Upper lobe of left lung (tissue), 6 donors: ENCODE data around the gene ADI1. TPM values are rescaled to one million over a fixed set of nuclear protein-coding genes. Genes with fewer than 3 reads are reported as not detected.

Experiments used
- ATAC-seq, 2 donors: fragments of 200-7000 bp; cut with Tn5 transposase; one replicate each; pipeline ENCODE4 v1.9.1; 2022; ENCODE audit warnings: mild to moderate bottlenecking in 2 of 2, moderate library complexity in 2 of 2; ENCODE audit not compliant: low FRiP score in 2 of 2
- DNase-seq, 2 donors: peaks; one replicate each; pipeline ENCODE4 v3.0.0-alpha.2; 2019 to 2020
- H3K27ac ChIP-seq, 4 donors: fragments of 200-600 bp; sonication (generic); one replicate each; pipeline ENCODE4 v1.5.1; 2016 to 2019
- H3K27me3 ChIP-seq, 4 donors: fragments of 200-600 bp; sonication (generic); one replicate each; pipeline ENCODE4 v1.5.1; 2017 to 2019
- H3K36me3 ChIP-seq, 4 donors: fragments of 200-600 bp; sonication (generic); one replicate each; pipeline ENCODE4 v1.5.1; 2016 to 2019
- H3K4me1 ChIP-seq, 4 donors: fragments of 200-600 bp; sonication (generic); one replicate each; pipeline ENCODE4 v1.5.1; 2018 to 2019
- H3K4me3 ChIP-seq, 4 donors: fragments of 200-600 bp; sonication (generic); one replicate each; pipeline ENCODE4 v1.5.1; 2017 to 2019; ENCODE audit warnings: mild to moderate bottlenecking in 2 of 4, moderate library complexity in 1 of 4
- H3K9me3 ChIP-seq, 4 donors: fragments of 200-600 bp; sonication (generic); one replicate each; pipeline ENCODE4 v1.5.1; 2018 to 2019
- EP300 ChIP-seq, 4 donors: sonication (generic); formaldehyde crosslinking; IDR thresholded peaks; one replicate each; pipeline ENCODE4 v1.5.1; 2017; ENCODE audit warnings: antibody characterized with exemption in 4 of 4, control low read depth in 2 of 4
- POLR2A ChIP-seq, 4 donors: fragments of 450-650 bp; IDR thresholded peaks; one replicate each; pipeline ENCODE4 v1.5.1; 2016 to 2017; ENCODE audit warnings: antibody characterized with exemption in 4 of 4, mild to moderate bottlenecking in 2 of 4
- POLR2AphosphoS5 ChIP-seq, 2 donors: sonication (generic); formaldehyde crosslinking; IDR thresholded peaks; one replicate each; pipeline ENCODE4 v1.5.1; 2017; ENCODE audit warnings: antibody characterized with exemption in 2 of 2
- WGBS, 2 donors: methylation state at CpG; one replicate each; pipeline ENCODE4 v1.1.5; 2017 to 2018; 5-methylcytosine and 5-hydroxymethylcytosine counted together
- total RNA-seq, 6 donors: library from RNA; depleted of rRNA in 4 of 6; stranded (reverse); fragments of >200 nt in 4 of 6; gene quantifications; one replicate each; pipeline versions ENCODE4 v1.1.0 to v1.2.1, GENCODE V29; 2016 to 2021
- TF ChIP-seq, protein P1 (sequence below), 6 experiments: fragments of 450-650 bp in 4 of 6; fragments of 200-600 bp in 2 of 6; sonication (generic) in 2 of 6; IDR thresholded peaks; one replicate each; pipeline ENCODE4 v1.5.1; 2016 to 2019; ENCODE audit warnings: antibody characterized with exemption in 6 of 6
- donor health status: DM: no; HTN: no; CAD: no; lungs with moderate emphysema.
- donor health status: DM: no; HTN: yes; CAD: no; lungs with severe emphysema.

The ADI1 gene
- total RNA-seq, 6 donors from 2014 or later = 40.9 to 87.3 (median 77.3) TPM

DNA sequence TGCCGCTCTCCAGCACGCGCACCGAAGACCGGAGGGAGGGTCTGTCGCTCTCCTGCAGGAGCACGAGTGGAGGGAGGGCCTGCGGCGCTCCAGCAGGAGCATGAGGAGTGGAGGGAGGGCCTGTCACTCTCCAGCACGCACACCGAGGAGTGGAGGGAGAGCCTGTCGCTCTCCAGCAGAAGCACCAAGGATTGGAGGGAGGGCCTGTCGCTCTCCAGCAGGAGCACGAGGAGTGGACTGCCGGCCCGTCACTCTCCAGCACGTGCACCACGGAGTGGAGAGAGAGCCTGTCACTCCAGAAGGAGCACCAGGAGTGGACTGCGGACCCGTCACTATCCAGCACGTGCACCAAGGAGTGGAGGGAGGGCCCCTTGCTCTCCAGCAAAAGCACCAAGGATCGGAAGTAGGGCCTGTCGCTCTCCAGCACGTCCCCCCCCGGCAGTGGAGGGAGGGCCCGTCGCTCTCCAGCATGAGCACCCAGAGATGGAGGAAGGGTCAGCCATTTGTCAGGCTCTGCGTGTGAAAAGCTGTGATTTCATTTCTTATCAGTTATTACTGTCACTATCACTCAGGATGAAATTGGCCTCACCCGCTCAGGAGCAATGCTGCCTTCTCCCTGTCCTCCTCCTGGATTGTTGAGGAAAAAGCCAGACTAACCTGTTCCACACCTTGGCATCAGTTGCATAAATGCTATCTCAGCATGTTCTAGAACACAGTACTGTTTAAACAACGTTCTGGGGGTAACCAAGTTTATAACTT, 35.9 kb downstream of the ADI1 start:
- DNase-seq (peak; percentile 68 to 90), ATAC-seq (peak; percentile 89 to 94)
- H3K4me1 ChIP-seq = no peaks in the 10 kb centered on the region
- peak in 1 of 4 donors; percentile 23 for TF ChIP-seq POLR2A (IDR thresholded peaks at IDR 0.05)
- TF ChIP-seq POLR2AphosphoS5 (IDR thresholded peaks at IDR 0.05) = peak in 1 of 2 donors; percentile 56
- TF ChIP-seq EP300 (IDR thresholded peaks at IDR 0.05) = no peak
- H3K4me3 ChIP-seq = peak overlapping the region in 2 of 4 donors; percentile 19 to 27
- WGBS, 2 donors = 65 to 66% methylated on average over 18 to 27 of the region's 30 CpGs
- H3K9me3 ChIP-seq = no peaks in the 10 kb centered on the region
- H3K27ac ChIP-seq = no peak overlapping the region
- H3K36me3 ChIP-seq = peaks cover 12 to 51% (median 18%) of the 10 kb centered on the region in 4 donors
- H3K27me3 ChIP-seq = no peaks in the 10 kb centered on the region

DNA sequence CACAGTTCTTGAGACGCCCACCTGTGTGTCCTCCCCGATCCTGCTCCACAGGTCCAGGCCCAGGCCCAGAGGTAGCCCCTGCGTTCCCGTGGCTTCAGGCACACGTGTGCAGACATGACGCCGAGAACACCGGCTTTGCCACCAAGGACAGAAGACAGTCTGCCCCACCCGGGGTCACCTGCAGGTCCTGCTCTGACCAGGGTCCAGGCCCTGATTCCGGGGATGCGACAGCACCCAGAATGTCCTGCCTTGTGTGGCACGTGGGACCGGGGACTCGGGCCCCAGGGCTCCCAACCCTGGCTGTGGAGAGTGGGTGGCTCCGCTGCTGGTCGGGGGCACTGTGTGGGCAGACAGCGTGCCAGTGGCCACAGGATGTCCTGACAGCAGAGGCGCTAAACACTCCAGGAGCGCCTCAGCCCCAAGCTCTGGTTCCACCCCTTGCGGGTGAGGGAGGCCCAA, 36.9 kb downstream of the ADI1 start:
- H3K27me3 ChIP-seq = no peaks in the 10 kb centered on the region
- TF ChIP-seq POLR2A (IDR thresholded peaks at IDR 0.05) (no peak), EP300 (IDR thresholded peaks at IDR 0.05) (no peak), POLR2AphosphoS5 (IDR thresholded peaks at IDR 0.05) (no peak)
- TF ChIP-seq, protein P1, sequence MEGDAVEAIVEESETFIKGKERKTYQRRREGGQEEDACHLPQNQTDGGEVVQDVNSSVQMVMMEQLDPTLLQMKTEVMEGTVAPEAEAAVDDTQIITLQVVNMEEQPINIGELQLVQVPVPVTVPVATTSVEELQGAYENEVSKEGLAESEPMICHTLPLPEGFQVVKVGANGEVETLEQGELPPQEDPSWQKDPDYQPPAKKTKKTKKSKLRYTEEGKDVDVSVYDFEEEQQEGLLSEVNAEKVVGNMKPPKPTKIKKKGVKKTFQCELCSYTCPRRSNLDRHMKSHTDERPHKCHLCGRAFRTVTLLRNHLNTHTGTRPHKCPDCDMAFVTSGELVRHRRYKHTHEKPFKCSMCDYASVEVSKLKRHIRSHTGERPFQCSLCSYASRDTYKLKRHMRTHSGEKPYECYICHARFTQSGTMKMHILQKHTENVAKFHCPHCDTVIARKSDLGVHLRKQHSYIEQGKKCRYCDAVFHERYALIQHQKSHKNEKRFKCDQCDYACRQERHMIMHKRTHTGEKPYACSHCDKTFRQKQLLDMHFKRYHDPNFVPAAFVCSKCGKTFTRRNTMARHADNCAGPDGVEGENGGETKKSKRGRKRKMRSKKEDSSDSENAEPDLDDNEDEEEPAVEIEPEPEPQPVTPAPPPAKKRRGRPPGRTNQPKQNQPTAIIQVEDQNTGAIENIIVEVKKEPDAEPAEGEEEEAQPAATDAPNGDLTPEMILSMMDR (IDR thresholded peaks at IDR 0.05) = no peak
- ATAC-seq = no peak
- 90 to 97% methylated on average over 12 to 16 of the region's 20 CpGs for WGBS, 2 donors
- H3K4me3 ChIP-seq = no peak overlapping the region
- H3K4me1 ChIP-seq = no peaks in the 10 kb centered on the region
- DNase-seq = no peak
- no peak overlapping the region for H3K27ac ChIP-seq
- no peaks in the 10 kb centered on the region for H3K9me3 ChIP-seq
- H3K36me3 ChIP-seq = peaks cover 12 to 61% (median 22%) of the 10 kb centered on the region in 4 donors

DNA sequence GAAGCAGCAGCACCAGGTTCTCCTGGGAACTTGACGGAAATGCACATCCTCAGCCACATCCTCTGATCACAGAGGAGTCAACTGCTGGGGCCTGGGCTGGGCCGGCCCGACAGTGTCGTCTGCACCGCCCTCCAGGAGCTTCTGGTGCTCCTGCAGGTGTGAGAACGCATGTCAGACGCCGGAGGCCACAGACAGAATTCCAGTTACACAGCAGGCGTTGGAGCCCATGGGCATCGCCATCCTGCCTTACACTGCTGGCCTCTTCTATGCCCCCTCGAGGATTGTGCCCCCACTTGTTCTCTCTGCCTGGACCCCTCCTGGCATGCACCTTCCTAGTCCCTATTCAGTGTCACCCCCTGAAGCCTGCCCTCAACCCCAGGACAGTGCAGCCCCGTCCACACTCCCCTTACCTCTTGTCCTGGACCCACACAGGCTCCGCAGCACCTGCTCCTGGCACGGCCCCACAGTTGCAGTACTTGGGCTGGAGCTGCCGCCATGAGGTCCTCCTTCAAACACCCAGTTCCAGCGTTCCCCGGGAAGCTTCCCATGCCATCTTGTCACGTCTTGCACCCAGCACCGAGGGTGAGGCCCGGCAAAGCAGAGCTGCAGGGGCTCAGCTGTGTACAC, 37.5 kb downstream of the ADI1 start:
- peaks cover 12 to 65% (median 23%) of the 10 kb centered on the region in 4 donors for H3K36me3 ChIP-seq
- no peak for ATAC-seq
- no peak overlapping the region for H3K27ac ChIP-seq
- no peaks in the 10 kb centered on the region for H3K27me3 ChIP-seq
- no peaks in the 10 kb centered on the region for H3K9me3 ChIP-seq
- TF ChIP-seq, protein P1 (IDR thresholded peaks at IDR 0.05) = no peak
- TF ChIP-seq POLR2A (IDR thresholded peaks at IDR 0.05) = no peak
- TF ChIP-seq POLR2AphosphoS5 (IDR thresholded peaks at IDR 0.05) = no peak
- TF ChIP-seq EP300 (IDR thresholded peaks at IDR 0.05) = no peak
- DNase-seq = no peak
- 94% methylated on average over 13 to 19 of the region's 20 CpGs for WGBS, 2 donors
- no peaks in the 10 kb centered on the region for H3K4me1 ChIP-seq
- H3K4me3 ChIP-seq = no peak overlapping the region

DNA sequence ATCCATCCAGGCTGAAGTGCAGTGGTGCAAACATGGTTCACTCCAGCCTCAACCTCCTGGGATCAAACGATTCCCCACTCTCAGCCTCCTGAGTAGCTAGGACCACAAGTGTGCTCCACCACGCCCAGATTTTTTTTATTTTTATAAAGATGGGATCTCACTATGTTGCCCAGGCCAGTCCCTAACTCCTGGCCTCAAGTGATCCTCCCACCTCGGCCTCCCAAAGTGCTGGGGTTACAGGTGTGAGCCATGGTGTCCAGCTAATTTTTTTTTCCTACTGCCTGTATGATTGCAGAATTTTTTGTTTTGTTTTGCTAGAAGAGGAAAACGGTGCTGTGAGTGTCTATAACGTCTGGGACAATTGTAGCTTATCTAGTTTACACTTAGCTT, 38.3 kb downstream of the ADI1 start:
- Histone ChIP-seq H3K27me3 (no peaks in the 10 kb centered on the region), H3K9me3 (no peaks in the 10 kb centered on the region), H3K4me1 (no peaks in the 10 kb centered on the region), H3K36me3 (peaks cover 12 to 68% (median 28%) of the 10 kb centered on the region in 4 donors), H3K27ac (no peak overlapping the region), H3K4me3 (no peak overlapping the region)
- WGBS, 2 donors = 84 to 95% methylated on average over 5 of the region's 5 CpGs
- no peak for TF ChIP-seq POLR2AphosphoS5 (IDR thresholded peaks at IDR 0.05)
- TF ChIP-seq, protein P1 (IDR thresholded peaks at IDR 0.05) = no peak
- no peak for TF ChIP-seq EP300 (IDR thresholded peaks at IDR 0.05)
- no peak for TF ChIP-seq POLR2A (IDR thresholded peaks at IDR 0.05)
- DNase-seq (no peak), ATAC-seq (no peak)

DNA sequence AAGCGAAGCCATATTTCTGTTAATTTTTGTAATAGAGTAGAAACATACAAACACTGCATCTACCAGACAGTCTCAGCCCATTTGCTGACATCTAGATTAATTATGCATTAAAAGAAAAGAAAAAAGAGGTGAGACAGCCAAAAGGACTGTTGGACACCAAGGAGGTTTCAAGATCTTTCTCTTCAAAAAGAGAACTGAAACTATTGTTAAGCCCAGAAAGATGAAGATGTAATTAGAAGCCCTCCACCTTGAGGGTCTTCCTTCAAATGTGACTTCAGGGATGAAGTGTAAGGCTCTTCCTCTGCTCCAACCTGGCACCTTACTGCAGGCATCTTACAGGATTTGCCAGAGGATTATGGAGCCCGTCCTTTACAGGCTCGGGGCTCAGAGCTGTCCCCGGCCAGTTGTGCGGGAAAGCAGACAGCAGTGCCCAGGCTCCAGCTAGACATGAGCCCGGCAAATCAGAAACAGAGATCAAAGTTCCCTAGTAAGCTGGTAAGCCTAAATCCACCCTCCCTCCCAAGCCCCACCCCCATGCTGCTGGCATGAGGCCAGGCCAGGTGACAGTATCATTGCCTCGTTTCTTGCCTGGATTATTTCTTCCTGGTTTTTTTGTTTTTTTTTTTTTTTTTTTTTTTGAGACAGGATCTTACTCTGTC, 38.9 kb downstream of the ADI1 start:
- DNase-seq = no peak
- TF ChIP-seq POLR2AphosphoS5 (IDR thresholded peaks at IDR 0.05) (no peak), POLR2A (IDR thresholded peaks at IDR 0.05) (no peak), EP300 (IDR thresholded peaks at IDR 0.05) (no peak)
- TF ChIP-seq, protein P1 (IDR thresholded peaks at IDR 0.05) = no peak
- Histone ChIP-seq H3K36me3 (peaks cover 12 to 72% (median 33%) of the 10 kb centered on the region in 4 donors), H3K9me3 (no peaks in the 10 kb centered on the region), H3K27me3 (no peaks in the 10 kb centered on the region), H3K4me3 (no peak overlapping the region), H3K4me1 (no peaks in the 10 kb centered on the region), H3K27ac (no peak overlapping the region)
- WGBS, 2 donors = 64 to 77% methylated on average over 7 of the region's 7 CpGs
- no peak for ATAC-seq
